Measurements from ENCODE around the gene S100A10.
A peak's percentile ranks its signal among the peaks of the same experiment; 100 is the strongest.

Gene S100A10

GRCh38 chr1:151968058-151968457 is 25.6 kb downstream of the S100A10 start:
- Histone ChIP-seq H3K36me3 (ENCODE audit: low read length) (no peaks in the 10 kb centered on the region), H3F3A (ENCODE audit: insufficient read depth) (no peaks in the 10 kb centered on the region), H3K9ac (ENCODE audit: low read length) (no peak overlapping the region), H3K79me2 (ENCODE audit: insufficient read depth, low read length) (no peaks in the 10 kb centered on the region), H2AFZ (ENCODE audit: low read depth, low read length, severe bottlenecking) (no peak overlapping the region), H4K20me1 (ENCODE audit: low read depth, low read length) (no peaks in the 10 kb centered on the region), H3K4me3 (ENCODE audit: insufficient read depth, low read length, poor library complexity, severe bottlenecking) (no peak overlapping the region), H3K27me3 (ENCODE audit: low read length) (no peaks in the 10 kb centered on the region), H3K4me2 (ENCODE audit: low read depth, low read length, poor library complexity, severe bottlenecking) (no peak overlapping the region), H3K9me2 (replicated peaks; ENCODE audit: insufficient read depth, low read length) (no peaks in the 10 kb centered on the region), H3K27ac (ENCODE audit: low read depth, low read length) (no peak overlapping the region), H3K9me3 (ENCODE audit: insufficient read depth, low read length) (no peaks in the 10 kb centered on the region)
- TF ChIP-seq EZH2phosphoT487 (conservative IDR thresholded peaks at IDR 0.05; ENCODE audit: low read length) (no peak), CTCF (IDR thresholded peaks at IDR 0.05; ENCODE audit: insufficient read depth, low read length, poor library complexity, severe bottlenecking) (peak; percentile 73)

- no peak overlapping the region for H3K27ac ChIP-seq (ENCODE audit: low read depth, low read length)
- TF ChIP-seq CTCF (IDR thresholded peaks at IDR 0.05; ENCODE audit: insufficient read depth, low read length, poor library complexity, severe bottlenecking) (no peak), EZH2phosphoT487 (conservative IDR thresholded peaks at IDR 0.05; ENCODE audit: low read length) (no peak)
- H2AFZ ChIP-seq (ENCODE audit: low read depth, low read length, severe bottlenecking) = no peak overlapping the region
- H3F3A ChIP-seq (ENCODE audit: insufficient read depth) = no peaks in the 10 kb centered on the region
- no peaks in the 10 kb centered on the region for H3K9me3 ChIP-seq (ENCODE audit: insufficient read depth, low read length)
- H4K20me1 ChIP-seq (ENCODE audit: low read depth, low read length) = no peaks in the 10 kb centered on the region
- H3K4me3 ChIP-seq (ENCODE audit: insufficient read depth, low read length, poor library complexity, severe bottlenecking) = no peak overlapping the region
- no peaks in the 10 kb centered on the region for H3K9me2 ChIP-seq (replicated peaks; ENCODE audit: insufficient read depth, low read length)
- H3K4me2 ChIP-seq (ENCODE audit: low read depth, low read length, poor library complexity, severe bottlenecking) = no peak overlapping the region
- no peaks in the 10 kb centered on the region for H3K36me3 ChIP-seq (ENCODE audit: low read length)
- no peak overlapping the region for H3K9ac ChIP-seq (ENCODE audit: low read length)
- H3K79me2 ChIP-seq (ENCODE audit: insufficient read depth, low read length) = no peaks in the 10 kb centered on the region
- no peaks in the 10 kb centered on the region for H3K27me3 ChIP-seq (ENCODE audit: low read length)
Observed at GRCh38 chr1:151967091-151967490, 26.6 kb downstream of the S100A10 start.

- H3K27ac ChIP-seq (ENCODE audit: low read depth, low read length) = no peak overlapping the region
- H3K27me3 ChIP-seq (ENCODE audit: low read length) = no peaks in the 10 kb centered on the region
- no peak overlapping the region for H3K9ac ChIP-seq (ENCODE audit: low read length)
Observed at GRCh38 chr1:151966061-151966460, 27.6 kb downstream of the S100A10 start.

More at GRCh38 chr1:151966061-151966460, 27.6 kb downstream of the S100A10 start:
- H3K79me2 ChIP-seq (ENCODE audit: insufficient read depth, low read length) = no peaks in the 10 kb centered on the region
- no peaks in the 10 kb centered on the region for H3F3A ChIP-seq (ENCODE audit: insufficient read depth)
- no peaks in the 10 kb centered on the region for H3K9me2 ChIP-seq (replicated peaks; ENCODE audit: insufficient read depth, low read length)
- no peaks in the 10 kb centered on the region for H4K20me1 ChIP-seq (ENCODE audit: low read depth, low read length)
- H2AFZ ChIP-seq (ENCODE audit: low read depth, low read length, severe bottlenecking) = no peak overlapping the region
- H3K4me2 ChIP-seq (ENCODE audit: low read depth, low read length, poor library complexity, severe bottlenecking) = no peak overlapping the region
- H3K9me3 ChIP-seq (ENCODE audit: insufficient read depth, low read length) = no peaks in the 10 kb centered on the region
- TF ChIP-seq CTCF (IDR thresholded peaks at IDR 0.05; ENCODE audit: insufficient read depth, low read length, poor library complexity, severe bottlenecking) = no peak
- TF ChIP-seq EZH2phosphoT487 (conservative IDR thresholded peaks at IDR 0.05; ENCODE audit: low read length) = no peak
- no peaks in the 10 kb centered on the region for H3K36me3 ChIP-seq (ENCODE audit: low read length)
- H3K4me3 ChIP-seq (ENCODE audit: insufficient read depth, low read length, poor library complexity, severe bottlenecking) = no peak overlapping the region
